Liver (tissue), 9 donors: ENCODE results near the gene FRMD5. TPM values are rescaled to one million over a fixed set of nuclear protein-coding genes. Genes with fewer than 3 reads are reported as not detected.

Experiments used
- DNase-seq: peaks from one replicate; pipeline ENCODE4 v3.0.0-alpha.2; 2017; ENCODE audit warnings: low spot score
- H3K27ac ChIP-seq, 2 donors: one replicate each; pipeline ENCODE4 v1.7.0; 2013; ENCODE audit warnings: inconsistent platforms in 2 of 2, low read length in 2 of 2, control low read depth in 1 of 2, low read depth in 1 of 2, mild to moderate bottlenecking in 1 of 2
- H3K27me3 ChIP-seq, 4 donors: one replicate each; pipeline versions ENCODE4 v1.6.1 to v1.7.0; 2013; ENCODE audit warnings: low read length in 3 of 4, inconsistent platforms in 1 of 4, mild to moderate bottlenecking in 1 of 4, moderate library complexity in 1 of 4; ENCODE audit not compliant: control insufficient read depth in 4 of 4, insufficient read depth in 4 of 4
- H3K36me3 ChIP-seq, 4 donors: one replicate each; pipeline versions ENCODE4 v1.6.1 to v1.7.0; 2013; ENCODE audit warnings: low read length in 3 of 4, mild to moderate bottlenecking in 3 of 4, low read depth in 1 of 4, moderate library complexity in 1 of 4; ENCODE audit not compliant: control insufficient read depth in 4 of 4, insufficient read depth in 3 of 4
- H3K4me1 ChIP-seq, 4 donors: one replicate each; pipeline versions ENCODE4 v1.6.1 to v1.7.0; 2013; ENCODE audit warnings: low read length in 3 of 4, mild to moderate bottlenecking in 3 of 4, moderate library complexity in 1 of 4; ENCODE audit not compliant: control insufficient read depth in 4 of 4, insufficient read depth in 4 of 4
- H3K4me3 ChIP-seq, 3 donors: one replicate each; pipeline versions ENCODE4 v1.6.1 to v1.7.0; 2013; ENCODE audit warnings: low read length in 3 of 3, control low read depth in 1 of 3, low read depth in 1 of 3, mild to moderate bottlenecking in 1 of 3
- H3K9ac ChIP-seq, 2 donors: one replicate each; pipeline ENCODE4 v1.7.0; 2013; ENCODE audit warnings: low read length in 2 of 2, mild to moderate bottlenecking in 2 of 2, moderate library complexity in 2 of 2, control low read depth in 1 of 2, low read depth in 1 of 2
- H3K9me3 ChIP-seq, 4 donors: one replicate each; pipeline versions ENCODE4 v1.6.1 to v1.7.0; 2013; ENCODE audit warnings: low read length in 3 of 4; ENCODE audit not compliant: control insufficient read depth in 4 of 4
- EGR1 ChIP-seq, 2 donors: IDR thresholded peaks; 2 replicates each; pipeline ENCODE4 v1.6.1; 2016 to 2018; ENCODE audit warnings: antibody characterized with exemption in 2 of 2, low read depth in 2 of 2
- FOXA2 ChIP-seq: IDR thresholded peaks from 2 replicates; pipeline ENCODE4 v1.6.1; 2016; ENCODE audit warnings: antibody characterized with exemption
- GABPA ChIP-seq, 2 donors: IDR thresholded peaks in 1 of 2; conservative IDR thresholded peaks in 1 of 2; 2 replicates each; pipeline ENCODE4 v1.6.1; 2016; ENCODE audit warnings: antibody characterized with exemption in 2 of 2, mild to moderate bottlenecking in 1 of 2, moderate library complexity in 1 of 2
- HNF4A ChIP-seq, 2 donors: conservative IDR thresholded peaks; 2 replicates each; pipeline ENCODE4 v1.6.1; 2016; ENCODE audit warnings: antibody characterized with exemption in 2 of 2, mild to moderate bottlenecking in 2 of 2
- HNF4G ChIP-seq: IDR thresholded peaks from 2 replicates; pipeline ENCODE4 v1.6.1; 2016; ENCODE audit warnings: antibody characterized with exemption
- JUND ChIP-seq, 2 donors: IDR thresholded peaks; 2 replicates each; pipeline ENCODE4 v1.6.1; 2016; ENCODE audit warnings: antibody characterized with exemption in 2 of 2
- RAD21 ChIP-seq, 2 donors: IDR thresholded peaks; 2 replicates each; pipeline ENCODE4 v1.6.1; 2016; ENCODE audit warnings: antibody characterized with exemption in 2 of 2, mild to moderate bottlenecking in 2 of 2
- RXRA ChIP-seq, 2 donors: IDR thresholded peaks; 2 replicates each; pipeline ENCODE4 v1.6.1; 2017 to 2018; ENCODE audit warnings: antibody characterized with exemption in 2 of 2, mild to moderate bottlenecking in 1 of 2
- SP1 ChIP-seq: IDR thresholded peaks from 2 replicates; pipeline ENCODE4 v1.6.1; 2018; ENCODE audit warnings: antibody characterized with exemption, mild to moderate bottlenecking
- YY1 ChIP-seq: IDR thresholded peaks from 2 replicates; pipeline ENCODE4 v1.6.1; 2016; ENCODE audit warnings: antibody characterized with exemption, mild to moderate bottlenecking
- WGBS: extraction: QIAGEN DNeasy Blood & Tissue Kit; methylation state at CpG from one replicate; pipeline ENCODE4 v1.1.7; 2013; 5-methylcytosine and 5-hydroxymethylcytosine counted together
- polyA plus RNA-seq, 2 donors: library from polyadenylated mRNA; stranded (reverse) in 1 of 2; unstranded in 1 of 2; fragments of 200-250 nt in 1 of 2; fragments of >200 nt in 1 of 2; fragmentation: Nextera tagmentation in 1 of 2; extraction: Ambion mirVana in 1 of 2; gene quantifications; one replicate each; pipeline versions ENCODE4 v1.2.1 to v1.2.3, GENCODE V29; 2013 to 2015
- total RNA-seq, 2 donors: library from RNA; depleted of rRNA; stranded (reverse); fragments of >200 nt; gene quantifications; one replicate each; pipeline ENCODE4 v1.2.3, GENCODE V29; 2014
- TF ChIP-seq, protein P1 (sequence below): IDR thresholded peaks from 2 replicates; pipeline ENCODE4 v1.6.1; 2016; ENCODE audit warnings: antibody characterized with exemption
- TF ChIP-seq, protein P2 (sequence below): IDR thresholded peaks from 2 replicates; pipeline ENCODE4 v1.6.1; 2016; ENCODE audit warnings: antibody characterized with exemption
- TF ChIP-seq, protein P3 (sequence below): IDR thresholded peaks from 2 replicates; pipeline ENCODE4 v1.6.1; 2016; ENCODE audit warnings: antibody characterized with exemption, mild to moderate bottlenecking
- TF ChIP-seq, protein P4 (sequence below): fragments of 150-350 bp; IDR thresholded peaks from 2 replicates; pipeline ENCODE4 v1.5.1; 2017; ENCODE audit warnings: improper control_type of control experiment, low read depth, low read length; ENCODE audit not compliant: missing input control
- donor health status: healthy.
- donor health status: healthy.
- donor health status: healthy.
- donor health status: healthy.
- donor health status: healthy.

FRMD5 gene
- total and polyA plus RNA-seq, 4 donors: 0.01 to 0.25 TPM; not detected in 2

DNA sequence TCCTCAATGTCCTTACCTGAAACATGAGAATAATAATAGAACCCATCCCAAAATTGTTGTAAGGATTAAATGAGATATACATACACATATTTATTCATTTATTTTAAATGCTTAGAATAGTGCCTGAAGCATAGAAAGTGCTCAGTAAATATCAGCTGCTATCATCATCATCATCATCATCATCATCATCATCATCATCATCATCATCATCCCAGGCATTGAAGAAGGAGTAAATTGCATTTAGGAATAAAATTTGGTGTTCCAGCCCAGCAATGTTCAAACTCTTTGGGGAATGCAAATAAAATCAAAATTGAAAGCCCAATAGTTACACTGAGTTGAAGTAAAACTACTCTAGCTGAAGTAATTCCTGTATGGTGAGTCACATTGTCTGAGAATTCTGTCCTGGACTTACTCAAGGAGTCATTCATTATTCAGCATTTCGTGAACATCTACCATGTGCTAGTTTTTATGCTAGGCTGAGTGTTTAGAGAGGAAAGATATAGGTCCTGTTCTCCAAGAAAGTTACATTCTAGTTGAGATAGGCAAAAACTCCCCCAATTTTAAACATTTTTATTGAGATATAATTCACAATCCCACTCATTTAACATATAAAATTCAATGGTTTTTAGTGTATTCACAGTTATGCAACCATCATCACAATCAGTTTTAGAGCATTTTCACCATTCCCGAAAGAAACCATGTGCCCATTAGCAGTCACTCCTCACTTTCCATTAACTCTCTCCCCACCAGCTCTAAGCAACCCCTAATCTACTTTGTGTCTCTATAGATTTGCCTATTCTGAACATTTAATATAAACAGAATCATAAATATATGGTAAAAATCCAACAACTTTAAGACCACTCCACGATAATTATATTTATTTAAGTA lies 107.2 kb downstream of the FRMD5 start:
- Histone ChIP-seq H3K36me3 (no peaks in the 10 kb centered on the region), H3K27ac (no peak overlapping the region), H3K9me3 (no peaks in the 10 kb centered on the region), H3K4me3 (no peak overlapping the region), H3K4me1 (no peaks in the 10 kb centered on the region), H3K27me3 (no peaks in the 10 kb centered on the region), H3K9ac (no peak overlapping the region)
- no peak for TF ChIP-seq HNF4G
- no peak for TF ChIP-seq RAD21 (IDR thresholded peaks at IDR 0.05)
- no peak for TF ChIP-seq RXRA (IDR thresholded peaks at IDR 0.05)
- no peak for TF ChIP-seq HNF4A (conservative IDR thresholded peaks at IDR 0.05)
- TF ChIP-seq, protein P1, sequence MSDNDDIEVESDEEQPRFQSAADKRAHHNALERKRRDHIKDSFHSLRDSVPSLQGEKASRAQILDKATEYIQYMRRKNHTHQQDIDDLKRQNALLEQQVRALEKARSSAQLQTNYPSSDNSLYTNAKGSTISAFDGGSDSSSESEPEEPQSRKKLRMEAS: no peak
- no peak for TF ChIP-seq SP1
- TF ChIP-seq JUND (IDR thresholded peaks at IDR 0.05): no peak
- no peak for TF ChIP-seq EGR1 (IDR thresholded peaks at IDR 0.05; ENCODE audit: low read depth in 2 of 2)
- TF ChIP-seq YY1: no peak
- TF ChIP-seq FOXA2: no peak
- TF ChIP-seq, protein P2, sequence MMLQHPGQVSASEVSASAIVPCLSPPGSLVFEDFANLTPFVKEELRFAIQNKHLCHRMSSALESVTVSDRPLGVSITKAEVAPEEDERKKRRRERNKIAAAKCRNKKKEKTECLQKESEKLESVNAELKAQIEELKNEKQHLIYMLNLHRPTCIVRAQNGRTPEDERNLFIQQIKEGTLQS: no peak
- TF ChIP-seq GABPA (IDR thresholded peaks at IDR 0.05 in 1 of 2, conservative IDR thresholded peaks at IDR 0.05 in 1 of 2): no peak
- TF ChIP-seq, protein P3, sequence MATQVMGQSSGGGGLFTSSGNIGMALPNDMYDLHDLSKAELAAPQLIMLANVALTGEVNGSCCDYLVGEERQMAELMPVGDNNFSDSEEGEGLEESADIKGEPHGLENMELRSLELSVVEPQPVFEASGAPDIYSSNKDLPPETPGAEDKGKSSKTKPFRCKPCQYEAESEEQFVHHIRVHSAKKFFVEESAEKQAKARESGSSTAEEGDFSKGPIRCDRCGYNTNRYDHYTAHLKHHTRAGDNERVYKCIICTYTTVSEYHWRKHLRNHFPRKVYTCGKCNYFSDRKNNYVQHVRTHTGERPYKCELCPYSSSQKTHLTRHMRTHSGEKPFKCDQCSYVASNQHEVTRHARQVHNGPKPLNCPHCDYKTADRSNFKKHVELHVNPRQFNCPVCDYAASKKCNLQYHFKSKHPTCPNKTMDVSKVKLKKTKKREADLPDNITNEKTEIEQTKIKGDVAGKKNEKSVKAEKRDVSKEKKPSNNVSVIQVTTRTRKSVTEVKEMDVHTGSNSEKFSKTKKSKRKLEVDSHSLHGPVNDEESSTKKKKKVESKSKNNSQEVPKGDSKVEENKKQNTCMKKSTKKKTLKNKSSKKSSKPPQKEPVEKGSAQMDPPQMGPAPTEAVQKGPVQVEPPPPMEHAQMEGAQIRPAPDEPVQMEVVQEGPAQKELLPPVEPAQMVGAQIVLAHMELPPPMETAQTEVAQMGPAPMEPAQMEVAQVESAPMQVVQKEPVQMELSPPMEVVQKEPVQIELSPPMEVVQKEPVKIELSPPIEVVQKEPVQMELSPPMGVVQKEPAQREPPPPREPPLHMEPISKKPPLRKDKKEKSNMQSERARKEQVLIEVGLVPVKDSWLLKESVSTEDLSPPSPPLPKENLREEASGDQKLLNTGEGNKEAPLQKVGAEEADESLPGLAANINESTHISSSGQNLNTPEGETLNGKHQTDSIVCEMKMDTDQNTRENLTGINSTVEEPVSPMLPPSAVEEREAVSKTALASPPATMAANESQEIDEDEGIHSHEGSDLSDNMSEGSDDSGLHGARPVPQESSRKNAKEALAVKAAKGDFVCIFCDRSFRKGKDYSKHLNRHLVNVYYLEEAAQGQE: no peak
- TF ChIP-seq, protein P4, sequence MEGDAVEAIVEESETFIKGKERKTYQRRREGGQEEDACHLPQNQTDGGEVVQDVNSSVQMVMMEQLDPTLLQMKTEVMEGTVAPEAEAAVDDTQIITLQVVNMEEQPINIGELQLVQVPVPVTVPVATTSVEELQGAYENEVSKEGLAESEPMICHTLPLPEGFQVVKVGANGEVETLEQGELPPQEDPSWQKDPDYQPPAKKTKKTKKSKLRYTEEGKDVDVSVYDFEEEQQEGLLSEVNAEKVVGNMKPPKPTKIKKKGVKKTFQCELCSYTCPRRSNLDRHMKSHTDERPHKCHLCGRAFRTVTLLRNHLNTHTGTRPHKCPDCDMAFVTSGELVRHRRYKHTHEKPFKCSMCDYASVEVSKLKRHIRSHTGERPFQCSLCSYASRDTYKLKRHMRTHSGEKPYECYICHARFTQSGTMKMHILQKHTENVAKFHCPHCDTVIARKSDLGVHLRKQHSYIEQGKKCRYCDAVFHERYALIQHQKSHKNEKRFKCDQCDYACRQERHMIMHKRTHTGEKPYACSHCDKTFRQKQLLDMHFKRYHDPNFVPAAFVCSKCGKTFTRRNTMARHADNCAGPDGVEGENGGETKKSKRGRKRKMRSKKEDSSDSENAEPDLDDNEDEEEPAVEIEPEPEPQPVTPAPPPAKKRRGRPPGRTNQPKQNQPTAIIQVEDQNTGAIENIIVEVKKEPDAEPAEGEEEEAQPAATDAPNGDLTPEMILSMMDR: no peak
- no peak for DNase-seq
- 64% methylated on average over 3 of the region's 3 CpGs for WGBS

DNA sequence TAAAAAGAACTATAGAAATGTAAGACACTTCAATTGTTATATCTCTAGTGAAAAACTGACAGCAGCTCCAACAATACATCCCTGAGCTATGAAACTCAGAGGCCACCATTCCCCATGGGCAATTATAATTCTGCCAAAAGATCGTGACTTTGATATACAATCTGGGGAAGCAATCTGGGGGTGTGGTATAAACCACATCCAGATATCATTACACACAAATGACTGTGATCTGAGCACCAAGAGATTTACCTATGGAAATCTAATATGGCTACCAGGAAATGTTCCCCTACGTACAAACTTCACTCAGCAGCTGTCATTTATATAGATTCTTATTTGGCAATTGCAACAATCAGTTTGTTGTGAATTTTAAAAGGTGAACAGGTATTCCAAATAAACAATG lies 110.3 kb downstream of the FRMD5 start:
- H3K4me1 ChIP-seq: no peaks in the 10 kb centered on the region
- H3K9me3 ChIP-seq: no peaks in the 10 kb centered on the region
- H3K4me3 ChIP-seq: no peak overlapping the region
- no peaks in the 10 kb centered on the region for H3K36me3 ChIP-seq
- no peak overlapping the region for H3K9ac ChIP-seq
- 76% methylated on average over 2 of the region's 2 CpGs for WGBS
- DNase-seq: no peak
- H3K27me3 ChIP-seq: peaks cover 0 to 2% (median 0%) of the 10 kb centered on the region in 4 donors
- no peak overlapping the region for H3K27ac ChIP-seq
- no peak for TF ChIP-seq GABPA (IDR thresholded peaks at IDR 0.05 in 1 of 2, conservative IDR thresholded peaks at IDR 0.05 in 1 of 2)
